GM19240 (cell line): ENCODE data around the gene SCFD2.

ENCODE experiments used
- DNase-seq: peaks from one replicate; pipeline ENCODE4 v3.0.0; 2011; ENCODE audit warnings: low spot score; ENCODE audit not compliant: insufficient read length

SCFD2 gene

GRCh38 chr4:52884994-52885393, 480.9 kb downstream of the SCFD2 start:
- no peak for DNase-seq

- no peak for DNase-seq
These were observed 481.9 kb downstream of the SCFD2 start for GRCh38 chr4:52883707-52884669.

GRCh38 chr4:52883183-52883621, 482.7 kb downstream of the SCFD2 start:
- no peak for DNase-seq

DNA sequence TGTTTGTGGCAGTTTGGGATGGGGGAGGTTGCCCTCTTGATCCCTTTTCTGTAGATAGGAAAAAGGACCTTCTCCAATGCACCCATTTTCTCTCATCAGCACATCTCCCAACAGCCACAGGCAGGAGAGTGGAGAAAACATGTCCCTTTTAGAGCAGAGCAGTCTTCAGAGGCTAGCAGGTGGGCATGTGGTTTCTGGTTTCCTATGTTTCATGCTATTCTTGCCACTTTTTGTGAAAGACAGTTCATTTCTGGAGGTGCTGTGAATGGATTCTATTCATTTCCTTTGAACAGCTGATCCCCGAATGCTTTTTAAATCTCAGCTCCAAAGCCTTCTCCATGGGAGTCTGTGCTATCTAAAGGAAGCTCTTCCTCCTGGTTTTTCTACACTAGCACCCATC, 484.9 kb downstream of the SCFD2 start:
- no peak for DNase-seq

DNA sequence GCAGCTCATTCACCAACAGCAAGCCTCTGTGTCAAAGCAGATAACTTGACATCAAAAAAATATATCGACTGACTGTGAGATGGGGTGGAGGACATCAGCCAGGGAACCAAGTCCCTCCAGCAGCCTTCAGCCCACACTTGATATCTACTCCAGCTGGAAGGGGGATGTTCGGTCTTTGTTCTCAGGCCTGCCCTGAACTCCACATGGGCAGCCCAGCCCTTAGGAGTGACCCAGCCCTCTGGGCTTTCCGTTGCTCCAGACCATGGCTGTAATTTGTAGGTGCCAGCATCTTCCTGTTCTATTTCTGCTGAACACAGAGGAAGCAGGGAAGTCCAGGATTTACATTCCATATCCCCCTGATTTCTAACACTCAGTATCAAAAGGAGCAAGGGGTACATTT, 486.4 kb downstream of the SCFD2 start:
- DNase-seq: no peak

GRCh38 chr4:52877694-52878093, 488.2 kb downstream of the SCFD2 start:
- DNase-seq: no peak

GRCh38 chr4:52877036-52877435, 488.8 kb downstream of the SCFD2 start:
- no peak for DNase-seq

- no peak for DNase-seq
These were observed 489.8 kb downstream of the SCFD2 start for GRCh38 chr4:52876069-52876468.

DNA sequence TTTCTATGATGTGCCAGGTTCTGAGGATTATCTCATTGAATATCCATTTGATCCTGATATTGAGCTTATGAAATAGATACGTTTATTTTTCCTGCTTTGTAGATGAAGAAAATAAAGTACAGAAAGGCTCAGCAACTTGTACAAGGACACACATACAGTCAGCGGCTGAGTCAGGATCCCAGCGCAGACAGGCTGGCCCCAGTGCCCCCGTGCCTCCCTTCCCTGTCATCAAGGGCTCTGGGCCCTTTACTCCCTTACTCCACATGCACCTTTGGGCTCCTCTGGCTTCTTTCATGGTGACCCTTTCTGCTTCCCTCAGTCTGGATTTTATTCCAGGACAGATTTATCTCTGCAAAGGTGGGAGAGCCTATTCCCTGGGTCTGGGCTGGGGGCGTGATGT, 490.9 kb downstream of the SCFD2 start:
- DNase-seq: no peak

- DNase-seq: no peak
These were observed 492.0 kb downstream of the SCFD2 start for GRCh38 chr4:52873861-52874343.

GRCh38 chr4:52873191-52873590, 492.7 kb downstream of the SCFD2 start:
- DNase-seq: no peak

GRCh38 chr4:52870225-52870624, 495.6 kb downstream of the SCFD2 start:
- DNase-seq: no peak

DNA sequence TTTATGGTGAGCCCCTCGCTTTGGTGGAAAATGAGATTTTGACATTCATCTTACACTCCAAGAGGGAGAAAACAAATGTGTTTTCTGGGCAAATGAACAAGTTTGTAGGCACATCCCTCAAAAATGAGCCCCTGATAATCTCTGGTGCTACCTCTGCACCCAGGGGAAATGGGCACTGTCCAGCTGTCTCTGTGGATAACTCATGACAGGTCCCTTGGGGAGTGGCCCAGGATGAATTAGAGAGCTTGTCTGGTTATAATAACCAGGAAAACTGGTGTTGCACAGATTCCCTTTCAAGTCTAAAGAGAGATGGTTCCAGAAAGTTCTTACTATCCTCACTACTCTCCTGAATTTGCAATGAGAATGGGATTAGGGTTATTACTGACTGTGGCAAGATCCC, 496.2 kb downstream of the SCFD2 start:
- no peak for DNase-seq

DNA sequence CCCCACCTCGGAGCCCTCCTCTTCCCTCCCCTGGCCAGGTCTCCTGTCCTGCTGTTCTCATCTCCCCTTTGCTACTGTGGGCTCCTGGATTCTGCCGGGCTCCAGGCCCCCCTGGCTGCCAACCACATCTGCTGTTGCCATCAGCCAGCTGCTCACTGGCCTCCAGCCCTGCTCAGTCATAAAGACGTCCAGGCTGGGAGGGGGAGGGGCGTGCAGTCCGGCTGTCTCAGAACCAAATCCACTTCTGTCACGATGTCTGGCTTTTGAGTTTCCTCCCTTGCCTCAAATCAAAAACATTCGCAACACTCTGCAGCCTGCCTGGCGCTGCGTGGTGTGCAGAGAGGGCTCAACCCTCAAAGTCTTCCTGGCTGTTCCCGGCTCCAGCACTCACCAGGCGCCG, 496.7 kb downstream of the SCFD2 start:
- DNase-seq: no peak

- no peak for DNase-seq
These were observed 497.7 kb downstream of the SCFD2 start for GRCh38 chr4:52868133-52868532.

GRCh38 chr4:52867163-52867562, 498.7 kb downstream of the SCFD2 start:
- DNase-seq: no peak

GRCh38 chr4:52866734-52867133, 499.1 kb downstream of the SCFD2 start:
- DNase-seq: no peak

DNA sequence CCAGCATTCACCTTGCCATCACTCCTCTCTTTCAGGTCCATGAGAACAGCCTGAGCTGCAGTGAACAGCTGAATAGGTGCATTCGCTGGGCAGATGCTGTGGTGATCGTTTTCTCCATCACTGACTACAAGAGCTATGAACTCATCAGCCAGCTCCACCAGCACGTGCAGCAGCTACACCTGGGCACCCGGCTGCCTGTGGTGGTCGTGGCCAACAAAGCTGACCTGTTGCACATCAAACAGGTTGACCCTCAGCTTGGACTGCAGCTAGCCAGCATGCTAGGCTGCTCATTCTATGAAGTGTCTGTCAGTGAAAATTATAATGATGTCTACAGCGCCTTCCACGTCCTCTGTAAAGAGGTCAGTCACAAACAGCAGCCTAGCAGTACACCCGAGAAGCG, 500.6 kb downstream of the SCFD2 start:
- no peak for DNase-seq

- DNase-seq: no peak
These were observed 501.1 kb downstream of the SCFD2 start for GRCh38 chr4:52864793-52865192.

DNA sequence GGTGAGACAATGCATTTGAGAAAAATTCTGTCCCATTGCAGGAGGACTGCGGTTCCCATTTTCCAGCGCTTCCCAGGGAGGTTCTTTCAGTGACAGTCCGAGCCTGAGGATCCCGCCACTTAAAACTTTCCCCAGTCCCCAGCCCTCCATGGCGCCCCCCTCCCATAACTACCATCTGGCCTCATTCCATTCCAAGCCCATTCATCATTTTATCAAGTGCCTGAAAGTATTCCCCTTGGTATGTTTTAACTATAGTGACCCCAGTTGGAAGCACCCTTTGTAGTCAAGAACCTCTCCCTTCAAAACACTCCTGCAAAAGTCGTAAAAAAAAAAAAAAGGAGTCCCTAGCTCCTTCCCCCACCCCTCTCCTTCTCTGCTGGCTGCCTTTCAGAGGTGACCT, 502.5 kb downstream of the SCFD2 start:
- no peak for DNase-seq

GRCh38 chr4:52862639-52863161, 503.2 kb downstream of the SCFD2 start:
- DNase-seq: no peak

- DNase-seq: peak; percentile 91
These were observed 503.8 kb downstream of the SCFD2 start, which contains the start of gene RASL11B for GRCh38 chr4:52861879-52862616. TSS of gene RASL11B (plus strand) at chr4:52862317. CDS start at chr4:52862508, 191 bp downstream.
